Caco-2 (cell line): ENCODE data around the gene SMIM44. TPM values are rescaled to one million over a fixed set of nuclear protein-coding genes. Genes with fewer than 3 reads are reported as not detected.

ENCODE experiments used
- Bru-seq: library from RNA; stranded (reverse); fragments of 400-500 nt; gene quantifications from one replicate; lab custom pipeline; 2021; lab: Mats Ljungman, UMichigan
- BruChase-seq, 2 experiments: library from RNA; stranded (reverse); fragments of 400-500 nt; gene quantifications; one replicate each; lab custom pipeline; 2021; lab: Mats Ljungman, UMichigan
- BruUV-seq: library from RNA; stranded (reverse); fragments of 400-500 nt; replicated peaks from 2 replicates; lab custom pipeline; 2021; lab: Mats Ljungman, UMichigan
- CTCF ChIA-PET: fragments of 300-600 bp; sonication (Branson Sonifier 250); formaldehyde crosslinking; loops from one replicate; lab custom pipeline; 2022; ENCODE audit warnings: antibody characterized with exemption; lab: Charles Lee
- POLR2A ChIA-PET: fragments of 300-600 bp; sonication (Branson Sonifier 250); formaldehyde crosslinking; loops from one replicate; lab custom pipeline; 2022; ENCODE audit warnings: antibody characterized with exemption; lab: Charles Lee
- DNase-seq, 2 experiments: peaks; one replicate each; pipeline versions ENCODE4 v3.0.0 to v3.0.0-alpha.2; 2020 to 2022
- H3K27me3 ChIP-seq: replicated peaks from 2 replicates; pipeline ENCODE4 v1.6.0; 2011; ENCODE audit warnings: low read length; ENCODE audit not compliant: control insufficient read depth, insufficient read depth
- H3K36me3 ChIP-seq: 2 replicates; pipeline ENCODE4 v1.5.1; 2011; ENCODE audit warnings: low read length; ENCODE audit not compliant: control insufficient read depth, insufficient read depth
- H3K4me1 ChIP-seq: fragments of 250-450 bp; sonication (Bioruptor Pico); 2 replicates; pipeline ENCODE4 v1.5.1; 2020; ENCODE audit warnings: mild to moderate bottlenecking
- H3K4me3 ChIP-seq: 2 replicates; pipeline ENCODE4 v1.5.1; 2011; ENCODE audit warnings: low read depth, mild to moderate bottlenecking, control low read depth, low read length
- H3K9me3 ChIP-seq: fragments of 250-450 bp; sonication (Bioruptor Pico); 2 replicates; pipeline ENCODE4 v1.5.1; 2020; ENCODE audit warnings: mild to moderate bottlenecking, moderate library complexity
- H3K27ac Mint-ChIP-seq: one replicate; pipeline ENCODE4 v1.8.0; 2022; ENCODE audit warnings: mixed read lengths; ENCODE audit not compliant: unreplicated experiment
- H3K27me3 Mint-ChIP-seq: one replicate; pipeline ENCODE4 v1.8.0; 2022; ENCODE audit warnings: mixed read lengths; ENCODE audit not compliant: insufficient read depth, unreplicated experiment
- H3K36me3 Mint-ChIP-seq: one replicate; pipeline ENCODE4 v1.8.0; 2022; ENCODE audit warnings: mild to moderate bottlenecking, mixed read lengths; ENCODE audit not compliant: insufficient read depth, unreplicated experiment
- H3K4me1 Mint-ChIP-seq: one replicate; pipeline ENCODE4 v1.8.0; 2022; ENCODE audit warnings: low read depth, mixed read lengths; ENCODE audit not compliant: unreplicated experiment
- H3K4me3 Mint-ChIP-seq: one replicate; pipeline ENCODE4 v1.8.0; 2022; ENCODE audit warnings: mild to moderate bottlenecking, moderate library complexity, mixed read lengths; ENCODE audit not compliant: unreplicated experiment
- H3K9me3 Mint-ChIP-seq: one replicate; pipeline ENCODE4 v1.8.0; 2022; ENCODE audit warnings: mixed read lengths; ENCODE audit not compliant: unreplicated experiment
- intact Hi-C: fragments of 100-400 bp; cut with micrococcal nuclease; formaldehyde crosslinking; loops from one replicate; pipeline ENCODE4 v1.10.0; 2022; ENCODE audit not compliant: unreplicated experiment
- long read RNA-seq: library from polyadenylated mRNA; stranded (forward); transcript quantifications from one replicate; pipeline ENCODE4 v2.0.0, GENCODE V29; 2022
- total RNA-seq: library from RNA; stranded (reverse); gene quantifications from 2 replicates; pipeline ENCODE4 v1.2.3, GENCODE V29; 2022
- TF ChIP-seq, protein P1 (sequence below), 2 experiments: fragments of 200-600 bp in 1 of 2; IDR thresholded peaks; 1 replicate in 1 of 2; 2 replicates in 1 of 2; pipeline versions ENCODE4 v1.5.1 to v1.8.0; 2011 to 2022; ENCODE audit warnings: antibody characterized with exemption in 1 of 2, control low read depth in 1 of 2, inconsistent platforms in 1 of 2, low read depth in 1 of 2, low read length in 1 of 2, mild to moderate bottlenecking in 1 of 2, moderate library complexity in 1 of 2; ENCODE audit not compliant: insufficient read depth in 1 of 2, severe bottlenecking in 1 of 2, unreplicated experiment in 1 of 2

Gene SMIM44
- total RNA-seq, result not detected in 2 replicates
- Bru-seq, nascent RNA, result percentile 21 among the genes with signal in this experiment
- percentile 23 among the genes with signal in this experiment for BruChase-seq, experiment 1, labeled RNA remaining after a 2-hour chase
- percentile 37 among the genes with signal in this experiment for BruChase-seq, experiment 2, labeled RNA remaining after a 6-hour chase
- long read RNA-seq, result 0 reads

DNA sequence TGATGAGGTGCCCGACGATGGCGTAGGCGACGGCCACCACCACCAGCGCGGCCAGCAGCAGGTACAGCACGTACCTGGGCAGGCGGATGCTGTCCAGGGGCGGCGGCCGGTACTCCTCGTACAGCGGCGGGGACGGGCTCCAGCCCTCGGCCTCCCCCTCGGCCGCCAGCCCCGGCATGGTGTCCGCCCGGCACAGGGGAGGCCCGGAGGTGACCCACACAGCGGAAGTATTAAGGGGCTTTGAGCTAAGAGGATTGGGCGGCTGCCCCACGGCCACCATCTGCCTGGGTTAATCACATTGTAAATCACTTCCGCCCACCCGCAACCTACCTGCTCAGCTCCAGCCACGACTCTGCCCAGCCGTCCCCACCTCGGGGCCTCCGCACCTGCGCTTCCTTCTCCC lies at the start of gene SMIM44:
SMIM44 (minus strand) TSS at position 216 of the 403 bp plus-strand sequence; CDS start at position 178, 38 bp downstream.
- no peak within 1 kb of the TSS for H3K4me3 Mint-ChIP-seq
- no peak for DNase-seq
- no peaks in the 10 kb centered on the region for H3K27me3 ChIP-seq
- intact Hi-C loops, result no loop called here
- H3K4me3 ChIP-seq, result no peak within 1 kb of the TSS
- TF ChIP-seq, protein P1, sequence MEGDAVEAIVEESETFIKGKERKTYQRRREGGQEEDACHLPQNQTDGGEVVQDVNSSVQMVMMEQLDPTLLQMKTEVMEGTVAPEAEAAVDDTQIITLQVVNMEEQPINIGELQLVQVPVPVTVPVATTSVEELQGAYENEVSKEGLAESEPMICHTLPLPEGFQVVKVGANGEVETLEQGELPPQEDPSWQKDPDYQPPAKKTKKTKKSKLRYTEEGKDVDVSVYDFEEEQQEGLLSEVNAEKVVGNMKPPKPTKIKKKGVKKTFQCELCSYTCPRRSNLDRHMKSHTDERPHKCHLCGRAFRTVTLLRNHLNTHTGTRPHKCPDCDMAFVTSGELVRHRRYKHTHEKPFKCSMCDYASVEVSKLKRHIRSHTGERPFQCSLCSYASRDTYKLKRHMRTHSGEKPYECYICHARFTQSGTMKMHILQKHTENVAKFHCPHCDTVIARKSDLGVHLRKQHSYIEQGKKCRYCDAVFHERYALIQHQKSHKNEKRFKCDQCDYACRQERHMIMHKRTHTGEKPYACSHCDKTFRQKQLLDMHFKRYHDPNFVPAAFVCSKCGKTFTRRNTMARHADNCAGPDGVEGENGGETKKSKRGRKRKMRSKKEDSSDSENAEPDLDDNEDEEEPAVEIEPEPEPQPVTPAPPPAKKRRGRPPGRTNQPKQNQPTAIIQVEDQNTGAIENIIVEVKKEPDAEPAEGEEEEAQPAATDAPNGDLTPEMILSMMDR (IDR thresholded peaks at IDR 0.05; ENCODE audit: insufficient read depth in 1 of 2, low read depth in 1 of 2, low read length in 1 of 2, severe bottlenecking in 1 of 2, unreplicated experiment in 1 of 2), result no peak
- no peaks in the 10 kb centered on the region for H3K36me3 ChIP-seq
- H3K27me3 Mint-ChIP-seq, result no peaks in the 10 kb centered on the region
- H3K9me3 ChIP-seq, result no peaks in the 10 kb centered on the region
- H3K27ac Mint-ChIP-seq, result no peak within 1 kb of the TSS
- H3K36me3 Mint-ChIP-seq, result peaks cover 16% of the 10 kb centered on the region
- peaks cover 21% of the 10 kb centered on the region for H3K4me1 ChIP-seq
- BruUV-seq, result no TSS peak
- ChIA-PET CTCF (no interaction called here), POLR2A (no interaction called here)
- H3K9me3 Mint-ChIP-seq, result no peaks in the 10 kb centered on the region
- H3K4me1 Mint-ChIP-seq, result peaks cover 5% of the 10 kb centered on the region

DNA sequence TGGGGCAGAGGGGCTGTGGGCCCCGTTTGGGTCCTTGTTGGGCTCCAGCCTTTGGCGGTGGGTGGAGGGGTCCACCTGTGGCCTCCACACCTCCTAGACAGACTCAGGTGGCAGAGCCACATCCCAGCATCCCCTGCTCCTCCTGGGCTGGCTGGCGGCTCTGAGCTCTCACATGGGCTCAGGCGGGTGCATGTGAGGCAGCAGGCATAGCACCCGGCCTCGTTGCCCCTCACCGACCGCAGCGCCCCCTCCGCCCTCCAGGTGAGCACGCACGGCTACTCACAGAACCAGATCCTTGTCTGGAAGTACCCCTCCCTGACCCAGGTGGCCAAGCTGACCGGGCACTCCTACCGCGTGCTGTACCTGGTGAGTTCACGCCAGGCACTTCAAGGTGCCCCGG lies 49.8 kb upstream of the SMIM44 start:
- H3K4me3 Mint-ChIP-seq, result no peak overlapping the region
- Histone ChIP-seq H3K27me3 (no peaks in the 10 kb centered on the region), H3K4me1 (no peaks in the 10 kb centered on the region), H3K9me3 (no peaks in the 10 kb centered on the region), H3K4me3 (no peak overlapping the region), H3K36me3 (no peaks in the 10 kb centered on the region)
- H3K4me1 Mint-ChIP-seq, result no peaks in the 10 kb centered on the region
- TF ChIP-seq, protein P1 (IDR thresholded peaks at IDR 0.05; ENCODE audit: insufficient read depth in 1 of 2, low read depth in 1 of 2, low read length in 1 of 2, severe bottlenecking in 1 of 2, unreplicated experiment in 1 of 2), result no peak
- ChIA-PET CTCF (interaction anchor here (0.5 to 1.4 kb wide), 2 partner anchors 12 to 257 kb away, joined by 4 read pairs; no protein-coding TSS in a partner anchor), POLR2A (no interaction called here)
- no peaks in the 10 kb centered on the region for H3K9me3 Mint-ChIP-seq
- DNase-seq, result no peak
- intact Hi-C loops, result no loop called here
- BruUV-seq, result no TSS peak
- no peaks in the 10 kb centered on the region for H3K27me3 Mint-ChIP-seq
- no peak overlapping the region for H3K27ac Mint-ChIP-seq
- peaks cover 55% of the 10 kb centered on the region for H3K36me3 Mint-ChIP-seq

DNA sequence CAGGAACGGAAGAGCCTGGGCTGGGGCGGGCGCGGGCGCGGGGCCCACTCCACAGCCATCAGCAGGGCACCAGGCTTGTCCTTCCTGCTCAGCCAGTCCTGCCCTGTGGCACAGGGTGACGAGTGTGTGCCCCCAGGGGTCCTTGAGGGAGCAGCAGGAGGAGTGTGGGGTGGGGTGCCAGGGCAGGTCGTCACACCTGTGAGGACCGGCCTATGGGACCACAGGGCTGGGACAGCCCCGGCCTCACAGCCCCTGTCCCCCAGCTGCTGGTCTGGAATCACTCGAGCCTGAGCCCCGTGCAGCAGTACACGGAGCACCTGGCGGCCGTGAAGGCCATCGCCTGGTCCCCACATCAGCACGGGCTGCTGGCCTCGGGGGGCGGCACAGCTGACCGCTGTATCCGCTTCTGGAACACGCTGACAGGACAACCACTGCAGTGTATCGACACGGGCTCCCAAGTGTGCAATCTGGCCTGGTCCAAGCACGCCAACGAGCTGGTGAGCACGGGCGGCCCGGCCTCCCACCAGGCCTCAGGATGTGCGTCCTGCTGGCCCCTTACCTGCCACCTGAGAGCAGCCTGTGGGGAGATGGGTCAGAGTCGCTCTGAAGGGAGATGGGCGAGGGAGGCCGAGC lies 49.0 kb upstream of the SMIM44 start:
- Mint-ChIP-seq H3K4me3 (no peak overlapping the region), H3K9me3 (no peaks in the 10 kb centered on the region), H3K36me3 (peaks cover 47% of the 10 kb centered on the region), H3K4me1 (no peaks in the 10 kb centered on the region), H3K27ac (no peak overlapping the region), H3K27me3 (no peaks in the 10 kb centered on the region)
- no peaks in the 10 kb centered on the region for H3K9me3 ChIP-seq
- CTCF ChIA-PET, result interaction anchor here (1.4 kb wide), 1 partner anchor 13 kb away, joined by 4 read pairs; no protein-coding TSS in a partner anchor
- POLR2A ChIA-PET, result no interaction called here
- intact Hi-C loops, result no loop called here
- no peak for DNase-seq
- no peak overlapping the region for H3K4me3 ChIP-seq
- TF ChIP-seq, protein P1 (IDR thresholded peaks at IDR 0.05; ENCODE audit: insufficient read depth in 1 of 2, low read depth in 1 of 2, low read length in 1 of 2, severe bottlenecking in 1 of 2, unreplicated experiment in 1 of 2), result no peak
- no peaks in the 10 kb centered on the region for H3K36me3 ChIP-seq
- BruUV-seq, result no TSS peak
- H3K27me3 ChIP-seq, result no peaks in the 10 kb centered on the region
- H3K4me1 ChIP-seq, result no peaks in the 10 kb centered on the region
